PC-3 (cell line): ENCODE data around the gene THUMPD3.

Source experiments
- CTCF ChIP-seq: fragments of 300-600 bp; sonication (generic); conservative IDR thresholded peaks from 2 replicates; pipeline ENCODE4 v1.5.1; 2017; ENCODE audit warnings: antibody characterized with exemption, low read depth, mild to moderate bottlenecking, low read length
- EZH2phosphoT487 ChIP-seq: fragments of 300-600 bp; sonication (generic); IDR thresholded peaks from 2 replicates; pipeline ENCODE4 v1.6.1; 2018; ENCODE audit warnings: mild to moderate bottlenecking, antibody characterized with exemption, low read length, borderline replicate concordance

GRCh38 chr3:9403463-9403862 lies 40.6 kb downstream of the THUMPD3 start:
- no peak for TF ChIP-seq CTCF
- TF ChIP-seq EZH2phosphoT487 = no peak
